GM06990 (cell line): ENCODE measurements around the gene RASAL3.
"Not testable (repeated sequence)": the region's sequence is repeated elsewhere in the genome, so short reads cannot be mapped to it uniquely, and the experiment has no call there.

Source experiments
- DNase-seq: peaks from one replicate; pipeline ENCODE4 v3.0.0-alpha.2; 2011; ENCODE audit not compliant: insufficient read length; ENCODE audit errors: extremely low read depth
- H3K27me3 ChIP-seq: replicated peaks from 2 replicates; pipeline ENCODE4 v1.6.0; 2011; ENCODE audit warnings: low read length; ENCODE audit not compliant: control insufficient read depth, insufficient read depth
- H3K36me3 ChIP-seq: 2 replicates; pipeline ENCODE4 v1.5.1; 2011; ENCODE audit warnings: low read length; ENCODE audit not compliant: control insufficient read depth, insufficient read depth
- H3K4me3 ChIP-seq: replicated peaks from 2 replicates; pipeline ENCODE4 v1.5.1; 2011; ENCODE audit warnings: low read depth, mild to moderate bottlenecking, control low read depth, low read length
- CTCF ChIP-seq: IDR thresholded peaks from 2 replicates; pipeline ENCODE4 v1.5.1; 2011; ENCODE audit warnings: low read length, control low read depth, mild to moderate bottlenecking, inconsistent platforms; ENCODE audit not compliant: insufficient read depth, poor library complexity, severe bottlenecking

The RASAL3 gene

GRCh38 chr19:15476325-15476724 lies 12.0 kb upstream of the RASAL3 start:
- TF ChIP-seq CTCF, result no peak
- Histone ChIP-seq H3K36me3 (no peaks in the 10 kb centered on the region), H3K27me3 (no peaks in the 10 kb centered on the region), H3K4me3 (no peak overlapping the region)
- DNase-seq, result no peak

- no peaks in the 10 kb centered on the region for H3K36me3 ChIP-seq
- no peaks in the 10 kb centered on the region for H3K27me3 ChIP-seq
- no peak overlapping the region for H3K4me3 ChIP-seq
- no peak for DNase-seq
- no peak for TF ChIP-seq CTCF
These were observed 11.3 kb upstream of the RASAL3 start for GRCh38 chr19:15475611-15476010.

GRCh38 chr19:15475169-15475568 lies 10.8 kb upstream of the RASAL3 start:
- H3K36me3 ChIP-seq, result no peaks in the 10 kb centered on the region
- no peak for DNase-seq
- no peaks in the 10 kb centered on the region for H3K27me3 ChIP-seq
- no peak for TF ChIP-seq CTCF
- H3K4me3 ChIP-seq, result no peak overlapping the region

GRCh38 chr19:15473821-15474220 lies 9.5 kb upstream of the RASAL3 start:
- not testable (repeated sequence) for H3K36me3 ChIP-seq, DNase-seq, H3K4me3 ChIP-seq, H3K27me3 ChIP-seq

GRCh38 chr19:15471639-15472101 lies 7.3 kb upstream of the RASAL3 start:
- Histone ChIP-seq H3K27me3 (no peaks in the 10 kb centered on the region), H3K4me3 (no peak overlapping the region), H3K36me3 (no peaks in the 10 kb centered on the region)
- DNase-seq, result no peak
- no peak for TF ChIP-seq CTCF

GRCh38 chr19:15469513-15470297 lies 5.4 kb upstream of the RASAL3 start:
- TF ChIP-seq CTCF, result no peak
- DNase-seq, result peak; percentile 48
- Histone ChIP-seq H3K36me3 (no peaks in the 10 kb centered on the region), H3K27me3 (no peaks in the 10 kb centered on the region), H3K4me3 (peak overlapping the region; percentile 51)
